Measurements from ENCODE around the gene RBFOX2. TPM values are rescaled to one million over a fixed set of nuclear protein-coding genes. Genes with fewer than 3 reads are reported as not detected.

The RBFOX2 gene
- total RNA-seq, 1 donor from 2014 or later: 70.0 TPM

DNA sequence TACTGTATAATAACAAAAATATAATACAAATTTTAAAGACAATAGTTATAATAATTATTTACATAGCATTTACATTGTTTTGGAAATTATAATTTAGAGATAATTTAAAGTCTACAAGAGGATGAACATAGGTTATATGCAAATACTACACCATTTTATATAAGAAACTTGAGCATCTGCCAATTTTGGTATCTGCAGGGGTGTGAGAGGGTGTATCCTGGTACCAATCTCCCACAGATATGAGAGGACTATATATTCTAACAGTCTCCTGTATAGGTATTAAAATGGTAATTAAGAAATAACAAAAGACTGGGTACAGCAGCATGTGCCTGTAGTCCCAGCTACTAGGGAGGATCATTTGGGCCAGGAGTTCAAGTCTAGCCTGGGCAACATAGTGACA is 176.5 kb downstream of the RBFOX2 start:
- no peaks in the 10 kb centered on the region for H3K4me1 ChIP-seq
- intact Hi-C loops (cut with DNase I): no loop called here

GRCh38 chr22:35850831-35851230 is 177.8 kb downstream of the RBFOX2 start:
- no peaks in the 10 kb centered on the region for H3K4me1 ChIP-seq
- intact Hi-C loops (cut with DNase I): no loop called here

More for the DNA sequence above, 176.5 kb downstream of the RBFOX2 start:
- H3K4me3 ChIP-seq: no peak overlapping the region
- no peak overlapping the region for H3K27ac ChIP-seq
- H3K36me3 ChIP-seq: no peaks in the 10 kb centered on the region
- no peaks in the 10 kb centered on the region for H3K27me3 ChIP-seq
- H3K9me3 ChIP-seq: no peaks in the 10 kb centered on the region
- DNase-seq (ENCODE audit: extremely low spot score in 2 of 2): no peak
- TF ChIP-seq POLR2AphosphoS5 (IDR thresholded peaks at IDR 0.05; ENCODE audit: insufficient read depth in 1 of 2, low read depth in 1 of 2) (no peak), POLR2A (IDR thresholded peaks at IDR 0.05) (no peak), CTCF (IDR thresholded peaks at IDR 0.05) (no peak)

DNA sequence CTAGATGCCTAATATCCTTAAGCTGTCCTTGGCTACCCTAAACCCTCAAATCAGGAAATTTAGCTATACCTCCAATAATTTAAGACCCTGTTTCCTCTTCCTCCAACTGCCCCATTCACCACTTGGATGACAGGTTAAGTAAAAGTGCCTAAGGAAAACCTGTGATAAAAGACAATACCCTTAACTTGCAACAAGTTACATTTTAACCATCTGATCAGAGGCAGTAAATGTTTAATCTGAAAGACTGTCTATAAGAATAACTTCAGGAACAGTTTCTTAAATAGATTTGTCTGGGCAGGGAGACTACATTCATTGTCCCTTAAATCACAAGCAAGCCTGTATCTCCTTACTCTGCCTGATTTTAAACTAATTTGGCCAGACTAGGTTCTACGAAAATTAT is 181.8 kb downstream of the RBFOX2 start:
- no peaks in the 10 kb centered on the region for H3K27me3 ChIP-seq
- no peaks in the 10 kb centered on the region for H3K36me3 ChIP-seq
- H3K4me3 ChIP-seq: no peak overlapping the region
- no peak for DNase-seq (ENCODE audit: extremely low spot score in 2 of 2)
- H3K9me3 ChIP-seq: no peaks in the 10 kb centered on the region
- TF ChIP-seq POLR2AphosphoS5 (IDR thresholded peaks at IDR 0.05; ENCODE audit: insufficient read depth in 1 of 2, low read depth in 1 of 2): no peak
- no peak for TF ChIP-seq CTCF (IDR thresholded peaks at IDR 0.05)
- TF ChIP-seq POLR2A (IDR thresholded peaks at IDR 0.05): no peak
- intact Hi-C loops (cut with DNase I): no loop called here
- H3K27ac ChIP-seq: no peak overlapping the region
- H3K4me1 ChIP-seq: peaks cover 9% of the 10 kb centered on the region

More at GRCh38 chr22:35850831-35851230, 177.8 kb downstream of the RBFOX2 start:
- TF ChIP-seq POLR2A (IDR thresholded peaks at IDR 0.05): no peak
- no peak for TF ChIP-seq CTCF (IDR thresholded peaks at IDR 0.05)
- TF ChIP-seq POLR2AphosphoS5 (IDR thresholded peaks at IDR 0.05; ENCODE audit: insufficient read depth in 1 of 2, low read depth in 1 of 2): no peak
- Histone ChIP-seq H3K36me3 (no peaks in the 10 kb centered on the region), H3K27me3 (no peaks in the 10 kb centered on the region), H3K4me3 (no peak overlapping the region), H3K27ac (no peak overlapping the region), H3K9me3 (no peaks in the 10 kb centered on the region)
- no peak for DNase-seq (ENCODE audit: extremely low spot score in 2 of 2)

DNA sequence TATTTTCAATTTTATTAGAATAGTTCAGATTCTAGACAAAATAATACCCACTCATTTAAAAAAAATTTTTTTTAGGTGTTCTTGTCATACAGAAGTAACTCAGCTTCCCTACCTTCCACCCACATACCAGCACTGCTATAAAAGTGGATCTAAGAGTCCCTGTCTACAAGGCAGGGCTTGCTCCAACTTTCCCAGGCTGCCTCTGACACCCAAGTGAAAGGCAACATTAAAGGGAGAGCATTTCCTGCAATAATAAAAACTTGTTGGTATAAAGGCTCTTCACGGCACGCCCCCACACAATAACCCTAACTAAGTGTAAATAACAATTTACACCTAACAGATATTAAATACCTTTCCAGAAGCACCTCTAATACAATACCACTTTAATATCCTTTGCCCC is 183.7 kb downstream of the RBFOX2 start:
- DNase-seq (ENCODE audit: extremely low spot score in 2 of 2): no peak
- Histone ChIP-seq H3K27ac (no peak overlapping the region), H3K9me3 (no peaks in the 10 kb centered on the region), H3K36me3 (no peaks in the 10 kb centered on the region), H3K4me3 (no peak overlapping the region), H3K4me1 (peaks cover 19% of the 10 kb centered on the region), H3K27me3 (no peaks in the 10 kb centered on the region)
- intact Hi-C loops (cut with DNase I): no loop called here
- TF ChIP-seq POLR2A (IDR thresholded peaks at IDR 0.05): no peak
- TF ChIP-seq POLR2AphosphoS5 (IDR thresholded peaks at IDR 0.05; ENCODE audit: insufficient read depth in 1 of 2, low read depth in 1 of 2): no peak
- no peak for TF ChIP-seq CTCF (IDR thresholded peaks at IDR 0.05)

GRCh38 chr22:35842954-35843353 is 185.7 kb downstream of the RBFOX2 start:
- Histone ChIP-seq H3K9me3 (no peaks in the 10 kb centered on the region), H3K4me1 (peaks cover 32% of the 10 kb centered on the region), H3K36me3 (no peaks in the 10 kb centered on the region), H3K27ac (no peak overlapping the region), H3K27me3 (no peaks in the 10 kb centered on the region), H3K4me3 (no peak overlapping the region)
- no peak for DNase-seq (ENCODE audit: extremely low spot score in 2 of 2)
- TF ChIP-seq CTCF (IDR thresholded peaks at IDR 0.05): peak in 1 of 3 experiments; percentile 13
- TF ChIP-seq POLR2AphosphoS5 (IDR thresholded peaks at IDR 0.05; ENCODE audit: insufficient read depth in 1 of 2, low read depth in 1 of 2): no peak
- TF ChIP-seq POLR2A (IDR thresholded peaks at IDR 0.05): no peak
- intact Hi-C loops (cut with DNase I): no loop called here
